Stimulated activated CD4-positive, alpha-beta T cell treated with anti-CD3 and anti-CD28 coated beads, Interleukin-1b, Interleukin-23, amount 100 ng/mL, for 24 hours (primary cell): ENCODE results near the gene RPS10.

Experiments used
- DNase-seq, 4 experiments: peaks; one replicate each; pipeline ENCODE4 v3.0.0-alpha.2; 2020; ENCODE audit warnings: low read depth in 4 of 4, low spot score in 1 of 4

RPS10 gene

GRCh38 chr6:34425498-34426410, at the start of gene RPS10:
RPS10 (minus strand) TSS chr6:34426069; CDS start chr6:34425221, 848 bp downstream.
- peak; percentile 75 to 90 (median 86) for DNase-seq

- DNase-seq: no peak
Measured at GRCh38 chr6:34475238-34475682, 49.4 kb upstream of the RPS10 start.

GRCh38 chr6:34474754-34475153, 48.9 kb upstream of the RPS10 start:
- no peak for DNase-seq

- no peak for DNase-seq
Measured at GRCh38 chr6:34473967-34474366, 48.1 kb upstream of the RPS10 start.

GRCh38 chr6:34472425-34472824, 46.6 kb upstream of the RPS10 start:
- DNase-seq: no peak

DNA sequence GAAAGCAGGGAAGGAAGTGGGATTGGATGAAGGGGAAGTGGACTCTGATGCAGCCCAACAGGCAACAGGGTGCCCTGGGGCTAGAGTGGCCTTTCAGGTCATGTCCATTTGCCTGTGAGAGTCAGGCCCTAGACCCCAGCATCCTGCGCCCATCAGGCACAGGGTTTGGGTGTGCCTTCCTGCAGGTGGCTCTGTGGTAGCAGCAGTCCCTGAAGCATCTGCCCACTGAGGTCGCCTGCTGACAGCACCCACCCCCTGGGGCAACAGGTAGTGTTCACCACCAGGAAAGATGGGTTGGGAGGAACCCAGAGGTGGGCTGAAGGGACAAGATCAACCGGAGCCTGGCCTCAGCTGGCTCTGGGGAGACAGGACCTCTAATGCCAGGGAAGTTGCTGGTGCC, 43.6 kb upstream of the RPS10 start:
- DNase-seq: no peak

DNA sequence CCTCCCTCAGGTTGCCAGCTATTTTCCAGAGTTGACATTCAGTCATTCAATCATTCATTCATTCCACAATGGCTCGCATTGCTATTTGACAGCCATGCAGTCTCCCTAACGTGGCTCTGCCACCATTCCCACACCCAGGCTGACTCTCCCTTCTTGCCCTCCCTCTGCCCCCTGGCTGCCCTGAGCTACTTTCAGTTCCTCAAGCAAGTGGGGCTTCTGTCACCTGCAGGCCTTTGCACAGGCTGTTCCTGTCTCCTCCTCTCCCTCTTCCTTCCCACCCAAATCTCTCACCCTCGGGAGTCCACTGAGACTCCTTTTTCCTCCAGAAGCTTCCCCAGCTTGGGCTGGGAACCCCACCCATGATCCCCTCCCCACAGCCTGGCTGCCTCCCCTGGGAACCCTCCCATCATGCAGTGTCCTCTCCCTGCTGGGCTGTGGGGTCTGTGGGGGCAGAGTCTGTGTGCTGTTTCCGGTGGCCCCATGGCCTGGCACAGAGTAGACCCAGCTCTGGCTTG, 42.6 kb upstream of the RPS10 start:
- DNase-seq: no peak

- DNase-seq: no peak
Measured at GRCh38 chr6:34466242-34467185, 40.6 kb upstream of the RPS10 start.

DNA sequence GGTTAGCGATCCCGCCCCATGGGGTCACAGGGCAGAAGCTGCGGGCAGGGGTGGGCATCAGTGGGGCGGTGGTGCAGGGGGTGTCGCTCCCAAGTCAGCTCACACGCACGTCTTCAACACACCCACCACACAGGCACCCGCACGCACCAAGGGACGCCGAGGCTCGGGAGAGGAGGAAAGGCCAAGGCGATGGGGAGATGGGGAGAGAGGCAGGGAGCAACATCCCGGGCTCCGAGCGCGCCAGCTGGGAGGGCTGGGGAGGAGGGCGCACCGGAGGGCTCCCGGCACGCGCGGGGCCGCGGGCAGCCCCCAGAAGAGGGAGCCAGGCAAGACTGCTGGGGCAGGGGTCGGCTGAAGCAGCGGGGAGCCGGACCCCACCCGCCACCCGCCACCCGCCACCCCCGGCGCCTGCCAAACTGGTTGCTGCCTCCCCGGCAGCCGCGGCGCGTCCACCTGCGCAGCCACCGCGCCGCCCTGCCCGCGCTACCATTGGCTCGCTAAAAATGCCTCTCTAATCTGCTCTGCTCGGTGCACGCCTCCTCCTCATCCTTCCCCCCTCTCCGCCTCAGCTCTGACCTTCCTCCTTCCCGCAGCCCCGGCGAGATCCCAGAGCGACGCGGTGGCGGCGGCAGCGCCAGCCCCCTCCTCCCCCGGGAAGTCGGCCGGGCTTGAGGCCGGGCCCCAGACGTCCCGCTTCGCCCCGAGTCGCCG, 39.8 kb upstream of the RPS10 start, which contains the start of gene PACSIN1:
Gene PACSIN1, plus strand, starts transcription at position 546 of the 711 bp plus-strand sequence. CDS start 60,230 bp downstream, outside the sequence.
- DNase-seq: no peak

GRCh38 chr6:34463849-34464248, 38.0 kb upstream of the RPS10 start:
- DNase-seq: no peak

DNA sequence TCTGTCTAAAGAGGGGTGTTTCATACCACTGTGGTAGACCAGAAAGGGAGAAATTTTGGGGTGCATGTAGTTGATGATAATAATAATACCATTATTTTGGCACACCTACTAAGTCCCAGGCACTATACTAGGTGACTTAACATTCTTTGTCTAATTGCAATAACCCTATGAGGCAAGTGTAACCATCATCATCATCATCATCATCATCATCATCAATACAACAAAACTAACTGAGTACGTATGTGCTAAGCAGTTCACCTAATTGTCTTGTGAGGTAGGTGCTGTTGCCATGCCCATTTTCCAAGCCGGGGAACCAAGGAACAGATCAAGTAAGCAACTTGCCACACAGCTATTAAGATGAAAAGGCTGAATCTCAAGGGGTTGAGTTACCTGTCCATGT, 37.4 kb upstream of the RPS10 start:
- no peak for DNase-seq

GRCh38 chr6:34462551-34462971, 36.7 kb upstream of the RPS10 start:
- DNase-seq: no peak

DNA sequence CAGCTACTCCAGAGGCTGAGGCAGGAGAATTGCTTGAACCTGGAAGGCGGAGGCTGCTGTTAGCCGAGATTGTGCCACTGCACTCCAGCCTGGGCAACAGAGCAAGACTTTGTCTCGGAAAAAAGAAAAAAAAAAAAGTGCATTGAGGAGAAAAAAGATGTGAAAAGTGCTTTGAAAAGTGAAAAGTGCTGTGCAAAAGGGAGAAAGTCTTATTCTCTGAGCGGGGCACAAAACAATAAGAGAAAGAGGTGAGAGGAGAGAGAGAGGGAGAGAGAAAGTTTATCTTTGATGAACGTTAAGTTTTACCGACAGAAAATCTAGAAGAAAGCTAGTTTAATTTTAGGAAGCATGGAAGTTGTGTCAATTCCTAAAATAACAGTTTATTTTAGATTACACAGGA, 36.1 kb upstream of the RPS10 start:
- no peak for DNase-seq

GRCh38 chr6:34460796-34461507, 35.1 kb upstream of the RPS10 start:
- no peak for DNase-seq

GRCh38 chr6:34459899-34460593, 34.2 kb upstream of the RPS10 start:
- peak in 3 of 4 experiments; percentile 11 to 20 (median 20) for DNase-seq

- no peak for DNase-seq
Measured at GRCh38 chr6:34457742-34458735, 32.2 kb upstream of the RPS10 start.

- no peak for DNase-seq
Measured at GRCh38 chr6:34457382-34457741, 31.5 kb upstream of the RPS10 start.

DNA sequence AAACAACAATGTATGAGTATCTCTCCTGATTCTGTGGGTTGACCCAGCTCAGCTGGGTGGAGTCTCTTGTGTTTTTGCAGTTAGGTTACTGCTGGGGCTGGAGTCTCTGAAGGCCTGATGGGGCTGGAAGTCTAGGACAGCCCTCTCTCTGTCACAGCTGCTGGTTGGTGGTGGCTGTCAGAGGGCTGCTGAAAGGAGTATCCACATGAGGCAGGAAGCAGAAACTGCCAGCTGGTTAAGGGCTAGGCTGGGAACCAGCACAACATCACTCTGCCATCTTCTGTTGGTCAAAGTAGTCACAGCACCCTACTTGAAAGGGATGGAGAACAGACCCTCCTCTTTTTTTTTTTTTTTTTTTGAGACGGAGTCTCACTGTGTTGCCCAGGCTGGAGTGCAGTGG, 30.0 kb upstream of the RPS10 start:
- DNase-seq: no peak
